Inflammatory macrophage treated with lipopolysaccharide for 1 hour (primary cell): ENCODE data around the gene NUDT4B.
"Not testable (repeated sequence)": the region's sequence is repeated elsewhere in the genome, so short reads cannot be mapped to it uniquely, and the experiment has no call there.

Experiments used
- DNase-seq, 2 donors: peaks; one replicate each; pipeline ENCODE4 v3.0.0-alpha.2; 2020 to 2022

NUDT4B gene

DNA sequence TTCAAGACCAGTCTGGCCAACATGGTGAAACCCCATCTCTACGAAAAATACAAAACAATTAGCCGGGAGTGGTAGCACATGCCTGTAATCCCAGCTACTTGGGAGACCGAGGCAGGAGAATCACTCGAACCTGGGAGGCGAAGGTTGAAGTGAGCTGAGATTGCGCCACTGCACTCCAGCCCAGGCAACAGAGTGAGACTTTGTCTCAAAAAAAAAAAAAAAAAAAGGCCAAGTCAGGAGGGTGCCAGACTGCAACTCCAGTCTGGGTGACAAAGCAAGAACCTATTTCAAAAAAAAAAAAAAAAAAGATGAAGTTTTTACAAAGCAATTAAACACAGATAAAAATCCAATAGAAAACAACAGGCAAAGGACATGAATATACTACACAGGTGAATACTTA, 9.9 kb upstream of the NUDT4B start:
- DNase-seq, result not testable (repeated sequence)

DNA sequence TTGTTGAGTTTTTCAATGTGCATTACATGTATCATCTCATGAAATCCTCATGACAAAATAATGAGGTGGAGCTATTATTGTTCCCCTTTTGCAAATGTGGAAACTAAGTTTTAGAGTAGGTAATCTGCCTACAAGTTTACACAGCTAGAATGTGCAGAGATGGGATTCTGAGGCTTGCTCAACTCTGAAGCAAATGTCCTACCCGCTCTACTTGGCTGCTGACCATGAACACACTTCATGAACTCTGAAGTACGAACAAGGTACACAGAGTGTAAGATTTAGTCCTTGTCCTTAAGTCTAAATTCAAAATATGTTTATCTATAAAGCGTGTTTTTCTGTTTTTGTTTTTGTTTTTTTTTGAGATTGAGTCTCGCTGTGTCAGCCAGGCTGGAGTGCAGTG, 5.4 kb upstream of the NUDT4B start:
- not testable (repeated sequence) for DNase-seq

DNA sequence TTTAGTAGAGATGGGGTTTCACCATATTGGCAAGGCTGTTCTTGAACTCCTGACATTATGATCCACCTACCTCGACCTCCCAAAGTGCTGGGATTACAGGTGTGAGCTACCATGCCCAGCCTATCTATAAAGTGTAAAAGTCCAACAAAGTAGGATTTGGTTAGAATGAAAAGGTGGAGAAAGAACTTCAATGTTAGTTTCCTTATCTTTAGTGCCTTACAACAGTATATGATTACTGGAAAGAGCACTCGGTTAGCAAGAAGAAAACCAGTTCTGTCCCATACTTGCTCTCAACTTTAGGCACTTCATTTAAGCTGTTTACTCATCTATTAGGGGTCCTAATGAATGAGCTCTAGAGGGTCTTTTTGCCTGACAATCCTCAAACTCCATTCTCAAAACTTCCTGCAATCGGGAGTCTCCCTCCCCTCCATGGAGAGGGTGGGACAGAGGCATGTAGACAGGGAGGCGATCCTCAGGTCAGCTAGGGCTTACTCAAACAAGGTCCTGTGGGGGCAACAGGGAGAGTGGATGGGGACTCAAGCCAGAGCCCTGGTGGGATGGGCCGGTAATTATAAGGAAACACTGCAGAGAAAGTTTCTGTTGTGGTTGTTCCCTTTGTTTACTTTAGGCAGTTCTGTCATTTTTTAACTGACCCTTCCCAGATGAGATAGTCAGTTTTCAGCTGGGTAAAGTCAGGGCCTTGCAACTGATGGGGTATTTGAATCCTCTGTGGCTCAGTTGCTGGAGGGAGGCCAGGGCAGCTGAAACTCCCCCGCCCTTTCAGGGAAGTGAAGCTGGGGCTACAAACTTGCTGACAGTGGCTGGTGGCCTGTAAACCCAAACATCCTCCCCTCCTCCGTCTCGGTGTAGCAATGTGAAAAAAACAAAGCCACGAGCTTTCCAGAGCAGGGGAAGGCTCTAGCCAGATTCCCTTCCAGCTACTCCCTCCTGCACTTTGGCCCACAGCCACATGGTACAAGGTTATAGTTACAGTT, 4.6 kb upstream of the NUDT4B start:
- DNase-seq, result not testable (repeated sequence)

DNA sequence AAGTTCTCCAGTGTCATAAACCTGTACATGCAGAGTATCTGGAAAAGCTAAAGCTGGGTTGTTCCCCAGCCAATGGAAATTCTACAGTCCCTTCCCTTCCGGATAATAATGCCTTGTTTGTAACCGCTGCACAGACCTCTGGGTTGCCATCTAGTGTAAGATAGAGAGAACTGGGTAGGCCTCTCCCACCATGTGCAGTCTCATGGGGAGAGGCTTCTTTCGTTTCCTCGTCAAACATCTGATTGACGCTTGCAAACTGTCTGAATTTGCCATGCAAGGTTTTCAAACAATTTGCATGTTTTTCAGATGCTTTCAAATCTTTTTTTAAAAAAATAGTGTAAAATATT, 734 bp downstream of the NUDT4B start:
- DNase-seq, result not testable (repeated sequence)

DNA sequence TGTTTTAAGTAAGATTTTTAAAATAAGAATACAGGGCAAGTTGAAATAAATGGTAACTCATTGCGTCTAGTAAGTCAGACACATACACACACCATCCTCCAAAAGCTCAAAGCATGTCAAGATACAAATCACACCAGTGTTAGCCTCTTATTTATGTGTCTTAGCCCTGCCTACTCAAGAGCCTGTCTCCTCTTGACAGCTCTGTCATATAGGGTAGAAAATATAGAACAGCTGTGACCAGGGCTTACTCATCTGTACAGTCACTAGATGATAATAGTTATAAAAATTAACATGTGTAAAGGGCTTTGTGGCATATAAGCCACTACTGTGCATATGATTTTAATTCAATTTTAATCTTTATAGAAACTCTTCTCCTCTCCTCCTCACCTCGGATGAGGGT, 7.7 kb downstream of the NUDT4B start:
- DNase-seq, result not testable (repeated sequence)

DNA sequence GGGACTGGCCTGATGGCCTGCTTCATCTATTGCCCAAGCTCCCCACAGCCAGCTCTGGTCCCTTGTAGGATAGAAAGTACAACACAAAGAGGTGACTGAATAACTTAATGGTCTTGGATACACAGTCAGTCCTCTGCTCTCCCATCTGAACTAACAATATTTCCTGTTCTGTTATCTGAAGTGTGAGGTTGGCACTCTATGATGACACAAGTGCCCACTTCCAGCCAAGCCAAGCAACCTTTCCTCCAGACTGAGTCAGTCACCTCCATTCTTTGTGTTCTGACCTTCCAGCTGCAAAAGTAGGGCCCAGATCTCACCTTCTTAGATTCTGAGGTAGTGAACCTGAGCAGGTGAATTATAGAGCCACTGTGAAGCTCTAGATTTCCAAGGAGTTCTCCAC, 8.9 kb downstream of the NUDT4B start:
- DNase-seq, result not testable (repeated sequence)

DNA sequence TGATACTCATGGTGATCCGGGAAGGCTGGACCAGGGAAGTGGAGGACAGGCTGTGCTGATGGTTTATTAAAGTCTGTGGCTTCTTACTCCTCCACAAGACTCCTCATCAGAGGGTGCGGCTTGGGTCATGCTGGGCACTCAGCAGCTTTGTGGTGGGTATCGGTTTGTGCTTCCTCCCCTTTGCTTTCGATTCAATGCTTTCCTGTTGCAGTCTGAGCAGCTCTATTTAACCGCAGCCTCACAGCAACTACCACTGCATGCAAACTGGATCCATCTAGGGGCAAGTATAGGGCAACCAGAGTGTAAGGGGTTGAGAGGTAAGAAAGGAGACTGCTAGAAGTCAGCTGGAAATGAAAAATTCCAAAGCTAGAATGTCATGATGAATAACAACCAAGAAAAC, 9.8 kb downstream of the NUDT4B start:
- not testable (repeated sequence) for DNase-seq

DNA sequence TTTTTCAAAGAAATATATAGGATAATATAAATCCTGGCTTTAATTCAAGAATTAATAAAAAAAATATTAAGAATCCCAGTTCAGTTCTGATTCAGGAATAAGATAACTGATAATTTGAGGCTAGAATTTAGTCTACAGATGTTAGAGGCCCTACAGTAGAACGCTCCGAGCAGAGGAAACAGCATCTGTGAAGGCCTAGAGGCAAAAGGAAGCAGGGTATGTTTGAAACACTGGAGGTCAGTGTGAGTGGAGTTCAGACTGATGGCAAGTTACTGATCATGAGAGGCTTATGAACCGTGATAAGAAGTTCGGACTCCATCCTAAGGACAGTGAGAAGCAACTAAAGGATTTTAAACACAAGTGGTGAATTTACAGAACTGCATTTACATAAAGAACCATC, 10.4 kb downstream of the NUDT4B start:
- DNase-seq, result not testable (repeated sequence)

DNA sequence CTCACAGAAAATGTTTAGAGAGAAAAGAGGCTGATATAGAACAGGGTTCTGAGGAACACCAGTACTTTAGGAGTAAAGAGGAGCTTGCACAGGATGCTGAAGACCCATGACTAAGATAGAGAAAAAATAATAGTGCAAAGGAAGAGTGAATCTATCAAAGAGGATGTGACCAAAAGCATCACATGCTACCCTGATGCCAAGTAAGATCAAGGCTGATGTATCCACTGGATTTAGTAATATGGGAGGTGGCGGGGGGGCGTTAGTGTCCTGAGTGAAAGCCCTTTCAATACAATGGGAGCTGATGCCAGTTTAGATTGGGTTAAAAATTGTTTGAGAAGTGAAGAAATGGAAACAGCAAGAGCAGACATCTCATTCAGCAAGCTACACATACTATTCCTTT, 11.2 kb downstream of the NUDT4B start:
- DNase-seq, result not testable (repeated sequence)

DNA sequence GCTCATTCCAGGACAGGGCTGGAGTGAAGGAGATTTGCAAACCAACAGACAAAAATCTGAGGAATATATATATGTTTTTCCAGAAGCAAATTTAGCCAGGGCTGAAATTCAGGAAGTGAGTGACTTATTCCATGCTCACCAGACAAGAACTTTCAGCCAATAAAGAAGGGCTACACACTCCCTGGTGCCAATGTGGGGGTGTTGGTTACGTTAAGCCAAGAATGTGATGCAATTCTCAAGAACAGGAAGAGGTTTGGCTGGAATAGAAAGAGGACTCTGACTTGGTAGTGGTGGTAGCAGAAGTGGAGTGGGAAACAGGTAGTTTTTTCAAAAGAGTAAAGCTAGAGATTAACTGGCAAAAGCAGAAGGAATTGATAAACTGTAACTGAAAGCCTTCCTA, 11.6 kb downstream of the NUDT4B start:
- DNase-seq, result not testable (repeated sequence)

DNA sequence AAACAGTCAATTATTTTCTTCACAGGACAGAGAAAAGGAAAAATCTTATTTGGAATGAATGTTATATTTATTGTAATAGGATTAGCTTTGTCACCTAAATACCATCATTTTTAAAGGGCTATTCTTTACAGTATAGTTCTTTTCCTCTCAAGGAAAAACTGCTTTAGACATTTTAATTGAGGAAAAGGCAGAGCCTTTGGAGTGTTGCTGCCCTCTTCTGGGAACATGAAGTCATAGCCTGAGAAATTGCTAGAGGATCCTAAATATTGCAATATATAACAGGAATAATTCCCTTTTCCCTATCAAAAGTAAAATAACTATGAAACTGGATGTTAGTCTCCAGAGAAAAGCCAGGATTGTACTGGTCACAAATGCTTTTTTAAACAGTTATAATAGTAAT, 12.8 kb downstream of the NUDT4B start:
- not testable (repeated sequence) for DNase-seq

DNA sequence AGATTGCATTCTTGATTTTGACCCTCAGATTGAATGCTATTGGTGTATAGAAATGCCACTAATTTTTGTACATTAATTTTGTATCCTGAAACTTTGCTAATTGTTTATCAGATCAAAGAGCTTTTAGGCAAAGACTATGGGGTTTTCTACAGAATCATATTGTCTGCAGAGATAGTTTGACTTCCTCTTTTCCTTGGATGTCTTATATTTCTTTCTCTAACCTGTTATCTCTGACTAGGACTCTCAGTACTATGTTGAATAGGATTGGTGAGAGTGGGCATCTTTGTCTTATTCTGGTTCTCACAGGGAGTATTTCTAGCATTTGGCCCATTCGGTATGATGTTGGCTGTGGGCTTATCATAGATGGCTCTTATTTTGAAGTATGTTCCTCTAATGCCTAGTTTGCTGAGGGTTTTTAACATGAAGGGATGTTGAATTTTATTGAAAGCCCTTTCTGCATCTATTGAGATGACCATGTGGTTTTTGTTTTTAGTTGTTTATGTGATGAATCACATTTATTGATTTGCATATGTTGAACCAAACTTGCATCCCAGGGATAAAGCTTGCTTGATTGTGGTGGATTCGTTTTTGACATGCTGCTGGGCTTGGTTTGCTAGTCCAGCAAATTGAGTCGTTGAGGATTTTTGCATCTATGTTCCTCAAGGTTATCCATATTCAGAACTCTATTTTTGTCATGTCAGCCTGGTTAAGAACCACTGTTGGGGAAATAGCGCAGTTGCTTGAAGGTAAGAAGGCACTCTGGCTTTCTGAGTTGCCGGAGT, 16.9 kb downstream of the NUDT4B start:
- DNase-seq, result not testable (repeated sequence)

DNA sequence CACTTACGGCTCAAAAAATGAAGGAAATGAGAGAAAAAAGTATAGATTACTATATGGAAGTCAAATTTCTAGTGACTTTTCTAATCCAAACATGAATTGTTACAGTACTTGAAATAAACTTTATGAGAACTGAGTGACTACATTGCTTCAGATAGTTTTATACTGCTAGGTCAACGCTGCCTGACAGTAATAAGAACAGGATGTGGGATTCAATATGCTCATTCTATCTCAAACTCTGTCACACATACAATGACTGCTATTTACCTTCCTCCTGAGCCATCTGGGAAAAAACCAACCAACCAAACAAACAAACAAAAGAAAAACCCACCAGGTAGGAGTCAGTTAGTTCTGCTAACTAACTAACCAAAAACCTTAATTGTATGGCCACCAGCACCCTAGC, 20.0 kb downstream of the NUDT4B start:
- DNase-seq, result not testable (repeated sequence)

DNA sequence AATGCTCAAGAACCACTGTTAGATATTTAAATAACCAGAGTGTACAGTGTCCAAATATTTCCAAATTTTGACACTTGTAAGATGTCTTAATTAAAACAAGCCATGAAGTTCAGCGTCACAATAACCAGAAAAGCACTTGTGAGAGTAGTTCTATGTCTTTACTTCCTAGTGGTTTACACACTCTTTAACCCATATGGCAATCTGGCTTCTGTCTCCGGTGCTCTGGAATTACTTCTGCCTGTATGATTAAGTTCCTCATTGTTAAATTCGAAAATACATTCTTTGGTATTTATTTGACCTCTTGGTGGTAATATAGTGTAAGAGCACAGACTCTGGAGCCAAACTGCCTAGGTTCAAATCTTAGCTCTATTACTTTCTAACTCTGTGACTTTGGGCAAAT, 20.9 kb downstream of the NUDT4B start:
- DNase-seq, result not testable (repeated sequence)

DNA sequence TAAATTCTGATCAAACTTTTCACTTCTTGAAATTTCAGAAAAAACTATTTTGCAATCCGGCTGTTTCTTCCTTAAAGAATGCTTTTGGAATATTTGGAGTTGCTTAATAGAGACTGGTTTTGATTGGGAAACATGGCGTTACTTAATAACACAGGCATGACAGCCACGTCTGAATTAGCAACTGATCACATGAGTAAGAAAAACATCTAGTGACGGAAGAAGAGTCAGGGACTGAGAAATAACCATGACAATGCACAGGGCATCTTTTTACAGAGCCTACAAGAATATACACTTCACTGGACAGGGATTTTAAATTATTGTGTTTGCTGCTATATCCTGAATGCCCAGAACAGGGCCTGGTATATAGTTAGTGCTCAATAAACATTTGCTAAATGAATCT, 25.1 kb downstream of the NUDT4B start:
- DNase-seq, result not testable (repeated sequence)

DNA sequence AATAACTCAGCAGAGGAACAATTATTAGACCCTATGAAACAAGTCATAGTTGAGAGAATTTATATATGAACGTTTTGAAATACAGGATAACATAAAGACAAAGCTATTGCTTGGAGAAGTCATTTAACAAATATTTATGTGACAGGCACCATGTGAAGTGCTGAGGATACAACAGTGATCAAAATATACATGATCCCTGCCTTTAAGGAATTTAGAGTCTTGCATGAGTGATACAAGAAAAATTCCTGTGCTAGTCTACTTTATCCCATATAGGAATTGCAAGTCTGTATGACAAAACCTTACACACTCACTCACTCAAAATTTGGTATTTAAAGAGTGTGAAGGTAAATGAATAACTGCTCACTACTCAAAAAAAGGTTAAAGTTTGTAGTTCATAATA, 25.5 kb downstream of the NUDT4B start:
- DNase-seq, result not testable (repeated sequence)

DNA sequence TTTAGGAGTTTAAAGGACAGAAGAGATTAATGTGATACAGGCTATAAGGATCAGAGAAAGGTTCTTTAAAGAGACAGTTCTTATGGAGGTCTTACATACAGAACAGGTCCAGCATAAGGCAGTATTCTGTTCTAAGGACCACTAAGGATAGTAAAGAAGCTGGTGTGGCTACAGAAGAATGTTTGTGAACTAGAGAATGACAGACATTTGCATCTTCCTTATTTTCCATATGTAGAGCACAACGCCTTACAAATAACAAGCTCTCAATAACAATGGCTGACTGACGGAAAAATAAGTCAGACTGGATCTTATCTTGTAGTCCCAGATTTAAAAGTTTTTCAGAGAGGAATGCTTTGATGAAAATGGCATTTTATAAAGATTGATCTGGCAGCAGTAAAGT, 26.7 kb downstream of the NUDT4B start:
- DNase-seq, result not testable (repeated sequence)

DNA sequence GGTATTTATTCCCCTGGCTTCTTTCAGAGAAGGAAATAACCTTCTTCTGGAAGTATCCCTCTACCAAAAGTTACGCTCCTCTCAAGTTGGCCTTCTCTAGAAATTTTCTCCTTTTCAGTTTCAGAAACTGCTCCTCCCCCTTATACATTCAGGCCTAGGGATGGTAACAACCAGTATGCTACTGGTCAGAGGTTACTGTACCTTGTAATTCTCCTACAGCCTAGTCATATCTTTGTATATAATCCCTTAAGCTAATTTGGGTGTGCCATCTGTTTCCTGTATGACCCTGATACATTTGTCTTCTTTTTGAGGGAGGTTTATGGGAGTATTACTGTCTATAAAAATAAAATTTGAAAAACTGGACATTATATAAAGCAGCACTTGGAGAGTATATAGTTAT, 29.1 kb downstream of the NUDT4B start:
- DNase-seq, result not testable (repeated sequence)

DNA sequence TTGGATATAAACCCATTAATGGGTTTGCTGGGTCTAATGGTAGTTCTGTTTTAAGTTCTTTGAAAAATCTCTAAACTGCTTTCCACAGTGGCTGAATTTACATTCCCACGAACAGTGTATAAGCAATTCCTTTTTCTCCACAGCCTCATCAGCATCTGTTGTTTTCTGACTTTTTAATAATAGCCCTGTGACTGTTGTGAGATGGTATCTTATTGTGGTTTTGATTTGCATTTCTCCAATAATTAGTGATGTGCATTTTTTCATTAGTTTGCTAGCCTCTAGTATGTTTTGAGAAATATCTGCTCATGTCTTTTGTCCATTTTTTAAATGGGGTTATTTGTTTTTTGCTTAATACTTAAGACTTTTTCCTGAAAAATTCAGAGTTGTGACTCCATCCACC, 31.8 kb downstream of the NUDT4B start:
- not testable (repeated sequence) for DNase-seq

DNA sequence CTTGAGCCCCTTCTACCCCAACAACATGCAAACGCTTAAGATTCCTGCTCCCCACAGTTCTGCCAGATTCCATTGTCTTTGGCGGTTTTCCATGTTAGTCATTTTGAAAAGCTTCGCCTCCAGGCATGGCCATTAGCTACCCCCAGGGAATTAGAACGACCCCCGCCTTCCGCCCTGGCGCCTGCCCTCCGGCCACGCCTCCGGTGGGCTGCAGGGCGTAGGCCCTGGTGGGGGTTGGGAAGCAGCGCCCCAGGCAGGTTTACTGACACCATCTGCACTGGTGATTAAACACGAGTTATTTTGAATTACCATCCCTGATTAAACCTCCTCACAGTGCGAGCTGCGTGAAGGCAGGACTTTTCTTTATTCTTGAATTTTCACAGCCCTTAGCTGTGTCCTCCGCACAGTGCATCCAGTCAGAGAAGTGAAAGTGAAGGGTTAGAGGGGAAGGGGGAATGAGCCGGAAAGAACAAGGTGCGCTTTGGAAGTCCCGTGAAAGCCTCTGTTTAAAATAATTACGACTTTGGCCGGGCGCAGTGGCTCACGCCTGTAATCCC, 43.0 kb downstream of the NUDT4B start:
- DNase-seq, result not testable (repeated sequence)

DNA sequence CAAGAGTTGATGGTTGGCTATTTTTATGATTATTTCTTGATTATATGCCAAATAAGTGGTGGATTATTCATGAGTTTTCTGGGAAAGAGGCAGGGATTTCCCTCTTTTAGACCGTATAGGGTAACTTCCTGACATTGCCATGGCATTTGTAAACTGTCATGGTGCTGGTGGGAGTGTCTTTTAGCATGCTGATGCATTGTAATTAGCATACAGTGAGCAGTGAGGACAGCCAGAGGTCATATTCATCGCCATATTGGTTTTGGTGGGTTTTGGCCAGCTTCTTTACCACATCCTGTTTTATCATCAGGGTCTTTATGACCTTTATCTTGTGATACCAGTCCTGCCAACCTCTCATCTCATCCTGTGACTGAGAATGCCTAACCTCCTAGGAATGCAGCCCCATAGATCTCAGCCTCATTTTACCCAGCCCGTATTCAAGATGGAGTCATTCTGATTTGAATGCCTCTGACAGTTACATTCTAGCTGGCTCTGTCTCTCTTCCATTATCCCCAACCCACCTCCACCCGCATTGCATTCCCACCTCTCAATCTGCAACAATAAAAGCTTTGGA, 45.3 kb downstream of the NUDT4B start:
- DNase-seq, result not testable (repeated sequence)
